HG02870 (cell line): ENCODE data around the gene SMIM1.
"Not testable (repeated sequence)": the region's sequence is repeated elsewhere in the genome, so short reads cannot be mapped to it uniquely, and the experiment has no call there.

Experiments used
- ATAC-seq: cut with Tn5 transposase; IDR thresholded peaks from one replicate; pipeline ENCODE4 v1.9.1; 2021; ENCODE audit warnings: mild to moderate bottlenecking, moderate library complexity; ENCODE audit not compliant: unreplicated experiment

Gene SMIM1

GRCh38 chr1:3736131-3736561 is 36.4 kb upstream of the SMIM1 start:
- ATAC-seq: no peak

- ATAC-seq: no peak
Observed at GRCh38 chr1:3736708-3737107, 35.8 kb upstream of the SMIM1 start.

GRCh38 chr1:3738943-3739342 is 33.6 kb upstream of the SMIM1 start:
- no peak for ATAC-seq

- ATAC-seq: no peak
Observed at GRCh38 chr1:3740042-3740441, 32.5 kb upstream of the SMIM1 start.

GRCh38 chr1:3740752-3741151 is 31.8 kb upstream of the SMIM1 start:
- no peak for ATAC-seq

- no peak for ATAC-seq
Observed at GRCh38 chr1:3741566-3742438, 30.7 kb upstream of the SMIM1 start.

- no peak for ATAC-seq
Observed at GRCh38 chr1:3742439-3743298, 29.9 kb upstream of the SMIM1 start.

- ATAC-seq: no peak
Observed at GRCh38 chr1:3743421-3743820, 29.1 kb upstream of the SMIM1 start.

- no peak for ATAC-seq
Observed at GRCh38 chr1:3743826-3744225, 28.7 kb upstream of the SMIM1 start.

- ATAC-seq: no peak
Observed at GRCh38 chr1:3744646-3745045, 27.9 kb upstream of the SMIM1 start.

- no peak for ATAC-seq
Observed at GRCh38 chr1:3745071-3745470, 27.5 kb upstream of the SMIM1 start.

- ATAC-seq: no peak
Observed at GRCh38 chr1:3745590-3746381, 26.8 kb upstream of the SMIM1 start.

- ATAC-seq: no peak
Observed at GRCh38 chr1:3746389-3746829, 26.1 kb upstream of the SMIM1 start.

GRCh38 chr1:3746830-3747521 is 25.6 kb upstream of the SMIM1 start:
- peak; percentile 70 for ATAC-seq

- no peak for ATAC-seq
Observed at GRCh38 chr1:3747522-3747848, 25.1 kb upstream of the SMIM1 start.

- ATAC-seq: no peak
Observed at GRCh38 chr1:3747903-3748302, 24.6 kb upstream of the SMIM1 start.

GRCh38 chr1:3748316-3748900 is 24.1 kb upstream of the SMIM1 start:
- not testable (repeated sequence) for ATAC-seq

- ATAC-seq: no peak
Observed at GRCh38 chr1:3749512-3749911, 23.0 kb upstream of the SMIM1 start.

- ATAC-seq: no peak
Observed at GRCh38 chr1:3750741-3751140, 21.8 kb upstream of the SMIM1 start.

- no peak for ATAC-seq
Observed at GRCh38 chr1:3752400-3752945, 20.1 kb upstream of the SMIM1 start, which contains the start of gene CCDC27. Gene CCDC27 (plus strand): TSS chr1:3752450. CDS start chr1:3752482, 32 bp downstream.
